K562 (cell line): ENCODE data around the gene ALK. TPM values are rescaled to one million over a fixed set of nuclear protein-coding genes. Genes with fewer than 3 reads are reported as not detected.
"Not testable (repeated sequence)": the region's sequence is repeated elsewhere in the genome, so short reads cannot be mapped to it uniquely, and the experiment has no call there.

Source experiments
- ATAC-seq: fragments of 200-7000 bp; cut with Tn5 transposase; 3 replicates; pipeline ENCODE4 v1.9.1; 2020; ENCODE audit warnings: moderate library complexity
- BruUV-seq: library from RNA; stranded (reverse); fragments of 400-500 nt; replicated peaks from 2 replicates; lab custom pipeline; 2021; lab: Mats Ljungman, UMichigan
- CTCF ChIA-PET: fragments of 300-600 bp; formaldehyde crosslinking; extraction: SDS; loops from one replicate; lab custom pipeline; 2021; ENCODE audit warnings: low intra/inter-chr PET ratio; lab: Yijun Ruan, JAX
- POLR2A ChIA-PET: fragments of 300-600, 350-650 bp; sonication (Branson Sonifier 250); formaldehyde crosslinking; extraction: SDS; loops from one replicate; lab custom pipeline; 2021; ENCODE audit warnings: antibody characterized with exemption, inconsistent platforms; lab: Yijun Ruan, JAX
- DNase-seq, 4 experiments: peaks; one replicate each; pipeline versions ENCODE4 v3.0.0 to v3.0.0-alpha.2; 2011 to 2018; ENCODE audit warnings: low spot score in 3 of 4, mixed read lengths in 3 of 4; ENCODE audit errors: extremely low read depth in 1 of 4
- FAIRE-seq: peaks from 2 replicates; lab custom pipeline; 2011; peaks lifted over from hg19 to GRCh38; lab: Jason Lieb, UNC
- H2AFZ ChIP-seq: 2 replicates; pipeline ENCODE4 v1.6.0; 2011; ENCODE audit warnings: low read depth, low read length, control low read depth, inconsistent platforms
- H3K27ac ChIP-seq: fragments of 200-600 bp; 3 replicates; pipeline ENCODE4 v1.8.0; 2011; ENCODE audit warnings: low read depth, mild to moderate bottlenecking, control low read depth, inconsistent platforms, low read length, moderate library complexity, mixed read lengths; ENCODE audit errors: extremely low read depth
- H3K27me3 ChIP-seq, 2 experiments: fragments of 300-600 bp in 1 of 2; 2 replicates in 1 of 2; 3 replicates in 1 of 2; pipeline versions ENCODE4 v1.6.0 to v1.8.0; 2011; ENCODE audit warnings: inconsistent platforms in 2 of 2, low read length in 2 of 2, mild to moderate bottlenecking in 1 of 2, mixed read lengths in 1 of 2, moderate library complexity in 1 of 2; ENCODE audit not compliant: control insufficient read depth in 2 of 2, insufficient read depth in 2 of 2
- H3K36me3 ChIP-seq: fragments of 300-600 bp; 3 replicates; pipeline ENCODE4 v1.8.0; 2011; ENCODE audit warnings: mild to moderate bottlenecking, low read length, inconsistent platforms; ENCODE audit not compliant: control insufficient read depth, insufficient read depth
- H3K4me1 ChIP-seq, 2 experiments: fragments of 200-600 bp in 1 of 2; replicated peaks in 1 of 2; 2 replicates in 1 of 2; 3 replicates in 1 of 2; pipeline versions ENCODE4 v1.5.1 to v1.8.0; 2011; ENCODE audit warnings: inconsistent platforms in 2 of 2, low read length in 2 of 2, mild to moderate bottlenecking in 1 of 2, mixed read lengths in 1 of 2, moderate library complexity in 1 of 2; ENCODE audit not compliant: control insufficient read depth in 2 of 2, insufficient read depth in 2 of 2
- H3K4me2 ChIP-seq: 2 replicates; pipeline ENCODE4 v1.6.1; 2011; ENCODE audit warnings: low read length, control low read depth, inconsistent platforms, mixed read lengths; ENCODE audit not compliant: insufficient read depth
- H3K4me3 ChIP-seq: fragments of 200-600 bp; sonication (generic), shearing (Covaris generic); 2 replicates; pipeline ENCODE4 v1.5.1; 2016; ENCODE audit warnings: control low read depth, inconsistent platforms
- H3K79me2 ChIP-seq: fragments of 200-600 bp; 3 replicates; pipeline ENCODE4 v1.8.0; 2011; ENCODE audit warnings: low read length, inconsistent platforms; ENCODE audit not compliant: control insufficient read depth, insufficient read depth
- H3K9ac ChIP-seq, 2 experiments: 2 replicates each; pipeline versions ENCODE4 v1.6.0 to v1.6.1; 2011; ENCODE audit warnings: low read depth in 2 of 2, low read length in 2 of 2, control low read depth in 1 of 2, inconsistent platforms in 1 of 2, mild to moderate bottlenecking in 1 of 2, mixed read lengths in 1 of 2; ENCODE audit not compliant: insufficient read depth in 1 of 2
- H3K9me1 ChIP-seq: one replicate; pipeline ENCODE4 v1.6.0; 2011; ENCODE audit warnings: inconsistent platforms, mild to moderate bottlenecking, low read length, moderate library complexity; ENCODE audit not compliant: control insufficient read depth, insufficient read depth
- H3K9me3 ChIP-seq: replicated peaks from 2 replicates; pipeline ENCODE4 v1.5.1; 2011; ENCODE audit warnings: low read depth, low read length, inconsistent platforms; ENCODE audit not compliant: control insufficient read depth, insufficient read depth
- H4K20me1 ChIP-seq: replicated peaks from 2 replicates; pipeline ENCODE4 v1.6.1; 2011; ENCODE audit warnings: low read length, inconsistent platforms, mixed read lengths; ENCODE audit not compliant: control insufficient read depth, insufficient read depth
- ARID2 ChIP-seq: fragments of 450-650 bp; IDR thresholded peaks from 2 replicates; pipeline ENCODE4 v1.6.1; 2017; ENCODE audit warnings: antibody characterized with exemption, mild to moderate bottlenecking
- BHLHE40 ChIP-seq: IDR thresholded peaks from 2 replicates; pipeline ENCODE4 v1.6.1; 2011; ENCODE audit warnings: low read length, improper control_type of control experiment
- DACH1 ChIP-seq: fragments of 450-650 bp; IDR thresholded peaks from 2 replicates; pipeline ENCODE4 v1.6.1; 2018; ENCODE audit not compliant: partially characterized antibody
- E2F4 ChIP-seq: sonication (generic); formaldehyde crosslinking; IDR thresholded peaks from 2 replicates; pipeline ENCODE4 v1.8.0; 2022; ENCODE audit warnings: mild to moderate bottlenecking, low read depth, missing genetic modification reagents
- GMEB1 ChIP-seq: fragments of 250-450 bp; sonication (Bioruptor Pico); IDR thresholded peaks from 2 replicates; pipeline ENCODE4 v1.4.0; 2020; ENCODE audit warnings: mild to moderate bottlenecking
- NFATC3 ChIP-seq: fragments of 450-650 bp; IDR thresholded peaks from 2 replicates; pipeline ENCODE4 v1.6.1; 2017; ENCODE audit warnings: mild to moderate bottlenecking
- TOE1 ChIP-seq, 2 experiments: fragments of 450-650 bp in 1 of 2; sonication (generic) in 1 of 2; formaldehyde crosslinking in 1 of 2; IDR thresholded peaks; 2 replicates each; pipeline versions ENCODE4 v1.7.1 to v1.8.0; 2016 to 2022; ENCODE audit warnings: borderline replicate concordance in 2 of 2, mild to moderate bottlenecking in 2 of 2, antibody characterized with exemption in 1 of 2, inconsistent platforms in 1 of 2, low read depth in 1 of 2, missing genetic modification reagents in 1 of 2, moderate library complexity in 1 of 2
- TSC22D4 ChIP-seq: fragments of 450-650 bp; IDR thresholded peaks from 2 replicates; pipeline ENCODE4 v1.6.1; 2016; ENCODE audit warnings: missing genetic modification characterization, missing biosample characterization, control low read depth
- WGBS: fragments of 100-300 bp; shearing (Covaris generic); methylation state at CpG from one replicate; pipeline ENCODE4 v1.1.6; 2016; ENCODE audit warnings: low coverage, mixed read lengths; ENCODE audit not compliant: insufficient coverage; ENCODE audit errors: missing lambda C conversion rate; 5-methylcytosine and 5-hydroxymethylcytosine counted together
- in situ Hi-C: fragments of 300-500 bp; cut with MboI; formaldehyde crosslinking; loops from 4 replicates; pipeline ENCODE4 v1.15.0; 2018; ENCODE audit warnings: inconsistent platforms, mixed read lengths
- intact Hi-C: fragments of 100-400 bp; cut with micrococcal nuclease; formaldehyde crosslinking; loops from 2 replicates; pipeline ENCODE4 v1.14.2; 2022
- polyA plus RNA-seq, 8 experiments: library from polyadenylated mRNA; depleted of rRNA in 4 of 8; stranded (reverse) in 5 of 8; unstranded in 3 of 8; fragments of >200 nt; fragmentation: Nextera tagmentation in 2 of 8; fragmentation: Illumina TruSeq in 1 of 8; extraction: Ambion mirVana in 2 of 8; extraction: Trizol in 1 of 8; gene quantifications; 2 replicates each; pipeline versions ENCODE4 v1.2.1 to v1.2.3, GENCODE V29; 2011 to 2014; ENCODE audit warnings: inconsistent platforms in 1 of 8, missing spikeins in 1 of 8
- total RNA-seq, 7 experiments: library from RNA; depleted of rRNA in 6 of 7; stranded (reverse); fragments of >200 nt in 6 of 7; fragmentation: Illumina TruSeq in 2 of 7; extraction: Trizol in 2 of 7; gene quantifications; 2 replicates each; pipeline versions ENCODE4 v1.2.1 to v1.2.3, GENCODE V29; 2011 to 2021; ENCODE audit warnings: low replicate concordance in 1 of 7
- TF ChIP-seq, protein P1 (sequence below): IDR thresholded peaks from 2 replicates; pipeline ENCODE4 v1.6.1; 2014; ENCODE audit warnings: antibody characterized with exemption

ALK gene
- total and polyA plus RNA-seq, 9 of the 15 experiments (the other 6 are each of a cell fraction or from before 2014, with no cell fraction given) = not detected

DNA sequence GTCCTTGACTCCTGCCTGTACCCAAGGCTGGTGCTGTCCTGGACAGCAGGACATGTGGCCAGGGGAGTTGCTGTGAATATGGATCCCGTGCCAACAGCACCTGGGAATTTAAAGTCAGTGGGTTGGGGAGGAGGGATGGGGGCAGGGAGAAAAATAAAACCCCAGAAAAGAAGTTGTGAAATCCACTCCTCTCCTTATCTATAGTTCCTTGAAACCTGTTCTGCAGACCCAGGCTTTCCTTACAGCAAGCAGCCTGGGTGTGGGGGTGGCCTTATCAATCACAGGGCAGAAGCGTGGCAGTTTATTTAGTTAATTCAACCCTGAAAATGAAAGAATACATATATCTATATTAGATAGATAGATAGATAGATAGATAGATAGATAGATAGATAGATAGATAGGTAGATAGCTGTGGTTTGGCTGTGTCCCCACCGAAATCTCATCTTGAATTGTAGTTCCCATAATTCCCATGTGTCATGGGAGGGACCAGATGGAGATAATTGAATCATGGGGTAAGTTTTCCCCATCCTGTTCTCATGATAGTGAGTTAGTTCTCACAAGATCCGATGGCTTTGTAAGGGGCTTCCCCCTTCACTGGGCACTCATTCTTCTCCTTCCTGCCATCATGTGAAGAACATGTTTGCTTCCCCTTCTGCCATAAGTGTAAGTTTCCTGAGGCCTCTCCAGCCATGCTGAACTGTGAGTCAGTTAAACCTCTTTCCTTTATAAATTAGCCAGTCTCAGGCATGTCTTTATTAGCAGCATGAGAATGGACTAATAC lies 667.7 kb downstream of the ALK start:
- not testable (repeated sequence) for H3K27me3 ChIP-seq, H3K79me2 ChIP-seq, H3K4me1 ChIP-seq, H3K4me2 ChIP-seq, BruUV-seq, FAIRE-seq, DNase-seq, ATAC-seq
- WGBS = 0% methylated on average over 4 of the region's 4 CpGs
- peak; percentile 79 for TF ChIP-seq DACH1
- TF ChIP-seq, all 486 proteins: peak for 1; not testable (repeated sequence) for 485
- H3K4me3 ChIP-seq, POLR2A ChIA-PET, H2AFZ ChIP-seq, H3K9ac ChIP-seq, in situ Hi-C loops, H4K20me1 ChIP-seq, H3K9me1 ChIP-seq, H3K9me3 ChIP-seq, H3K36me3 ChIP-seq, intact Hi-C loops, CTCF ChIA-PET, H3K27ac ChIP-seq: not testable (repeated sequence)

GRCh38 chr2:29253026-29253425 lies 668.4 kb downstream of the ALK start:
- intact Hi-C loops = no loop called here
- no peak overlapping the region for H3K27ac ChIP-seq
- CTCF ChIA-PET = no interaction called here
- H3K4me1 ChIP-seq = no peaks in the 10 kb centered on the region
- BruUV-seq = no TSS peak
- 5% methylated on average over 3 of the region's 3 CpGs for WGBS
- no peaks in the 10 kb centered on the region for H4K20me1 ChIP-seq
- no peak overlapping the region for H2AFZ ChIP-seq
- H3K9me1 ChIP-seq = no peaks in the 10 kb centered on the region
- no peak overlapping the region for H3K4me3 ChIP-seq
- peaks cover 0 to 6% of the 10 kb centered on the region in 2 experiments; a peak in 2 of 5 replicates for H3K27me3 ChIP-seq
- H3K36me3 ChIP-seq = no peaks in the 10 kb centered on the region
- H3K79me2 ChIP-seq = no peaks in the 10 kb centered on the region
- in situ Hi-C loops = no loop called here
- ATAC-seq (no peak), FAIRE-seq (no peak), DNase-seq (no peak)
- POLR2A ChIA-PET = interaction anchor here (0.5 kb wide), 1 partner anchor 57 kb away, joined by 3 read pairs; no protein-coding TSS in a partner anchor
- H3K9ac ChIP-seq = no peak overlapping the region
- H3K4me2 ChIP-seq = no peak overlapping the region
- no peaks in the 10 kb centered on the region for H3K9me3 ChIP-seq
- TF ChIP-seq, protein P1, sequence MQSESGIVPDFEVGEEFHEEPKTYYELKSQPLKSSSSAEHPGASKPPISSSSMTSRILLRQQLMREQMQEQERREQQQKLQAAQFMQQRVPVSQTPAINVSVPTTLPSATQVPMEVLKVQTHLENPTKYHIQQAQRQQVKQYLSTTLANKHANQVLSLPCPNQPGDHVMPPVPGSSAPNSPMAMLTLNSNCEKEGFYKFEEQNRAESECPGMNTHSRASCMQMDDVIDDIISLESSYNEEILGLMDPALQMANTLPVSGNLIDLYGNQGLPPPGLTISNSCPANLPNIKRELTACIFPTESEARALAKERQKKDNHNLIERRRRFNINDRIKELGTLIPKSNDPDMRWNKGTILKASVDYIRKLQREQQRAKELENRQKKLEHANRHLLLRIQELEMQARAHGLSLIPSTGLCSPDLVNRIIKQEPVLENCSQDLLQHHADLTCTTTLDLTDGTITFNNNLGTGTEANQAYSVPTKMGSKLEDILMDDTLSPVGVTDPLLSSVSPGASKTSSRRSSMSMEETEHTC = no peak
- TF ChIP-seq GMEB1 (CRISPR knock-in tag) = no peak
- no peak for TF ChIP-seq NFATC3
- no peak for TF ChIP-seq BHLHE40
- no peak for TF ChIP-seq TOE1 (IDR thresholded peaks at IDR 0.05; ENCODE audit: borderline replicate concordance)
- no peak for TF ChIP-seq TOE1 (CRISPR knock-in tag; IDR thresholded peaks at IDR 0.05; ENCODE audit: borderline replicate concordance, low read depth)
- no peak for TF ChIP-seq E2F4 (CRISPR knock-in tag)
- no peak for TF ChIP-seq ARID2
- no peak for TF ChIP-seq TSC22D4 (tag)
